Caco-2 (cell line): ENCODE results near the gene GTF2F1. TPM values are rescaled to one million over a fixed set of nuclear protein-coding genes. Genes with fewer than 3 reads are reported as not detected.
"Not testable (repeated sequence)": the region's sequence is repeated elsewhere in the genome, so short reads cannot be mapped to it uniquely, and the experiment has no call there.

Source experiments
- BruUV-seq: library from RNA; stranded (reverse); fragments of 400-500 nt; replicated peaks from 2 replicates; lab custom pipeline; 2021; lab: Mats Ljungman, UMichigan
- CTCF ChIA-PET: fragments of 300-600 bp; sonication (Branson Sonifier 250); formaldehyde crosslinking; loops from one replicate; lab custom pipeline; 2022; ENCODE audit warnings: antibody characterized with exemption; lab: Charles Lee
- POLR2A ChIA-PET: fragments of 300-600 bp; sonication (Branson Sonifier 250); formaldehyde crosslinking; loops from one replicate; lab custom pipeline; 2022; ENCODE audit warnings: antibody characterized with exemption; lab: Charles Lee
- DNase-seq, 2 experiments: peaks; one replicate each; pipeline versions ENCODE4 v3.0.0 to v3.0.0-alpha.2; 2020 to 2022
- H3K27me3 ChIP-seq: replicated peaks from 2 replicates; pipeline ENCODE4 v1.6.0; 2011; ENCODE audit warnings: low read length; ENCODE audit not compliant: control insufficient read depth, insufficient read depth
- H3K36me3 ChIP-seq: 2 replicates; pipeline ENCODE4 v1.5.1; 2011; ENCODE audit warnings: low read length; ENCODE audit not compliant: control insufficient read depth, insufficient read depth
- H3K4me1 ChIP-seq: fragments of 250-450 bp; sonication (Bioruptor Pico); 2 replicates; pipeline ENCODE4 v1.5.1; 2020; ENCODE audit warnings: mild to moderate bottlenecking
- H3K4me3 ChIP-seq: 2 replicates; pipeline ENCODE4 v1.5.1; 2011; ENCODE audit warnings: low read depth, mild to moderate bottlenecking, control low read depth, low read length
- H3K9me3 ChIP-seq: fragments of 250-450 bp; sonication (Bioruptor Pico); 2 replicates; pipeline ENCODE4 v1.5.1; 2020; ENCODE audit warnings: mild to moderate bottlenecking, moderate library complexity
- H3K27ac Mint-ChIP-seq: one replicate; pipeline ENCODE4 v1.8.0; 2022; ENCODE audit warnings: mixed read lengths; ENCODE audit not compliant: unreplicated experiment
- H3K27me3 Mint-ChIP-seq: one replicate; pipeline ENCODE4 v1.8.0; 2022; ENCODE audit warnings: mixed read lengths; ENCODE audit not compliant: insufficient read depth, unreplicated experiment
- H3K36me3 Mint-ChIP-seq: one replicate; pipeline ENCODE4 v1.8.0; 2022; ENCODE audit warnings: mild to moderate bottlenecking, mixed read lengths; ENCODE audit not compliant: insufficient read depth, unreplicated experiment
- H3K4me1 Mint-ChIP-seq: one replicate; pipeline ENCODE4 v1.8.0; 2022; ENCODE audit warnings: low read depth, mixed read lengths; ENCODE audit not compliant: unreplicated experiment
- H3K4me3 Mint-ChIP-seq: one replicate; pipeline ENCODE4 v1.8.0; 2022; ENCODE audit warnings: mild to moderate bottlenecking, moderate library complexity, mixed read lengths; ENCODE audit not compliant: unreplicated experiment
- H3K9me3 Mint-ChIP-seq: one replicate; pipeline ENCODE4 v1.8.0; 2022; ENCODE audit warnings: mixed read lengths; ENCODE audit not compliant: unreplicated experiment
- CTCF ChIP-seq, 2 experiments: fragments of 200-600 bp in 1 of 2; IDR thresholded peaks; 1 replicate in 1 of 2; 2 replicates in 1 of 2; pipeline versions ENCODE4 v1.5.1 to v1.8.0; 2011 to 2022; ENCODE audit warnings: antibody characterized with exemption in 1 of 2, control low read depth in 1 of 2, inconsistent platforms in 1 of 2, low read depth in 1 of 2, low read length in 1 of 2, mild to moderate bottlenecking in 1 of 2, moderate library complexity in 1 of 2; ENCODE audit not compliant: insufficient read depth in 1 of 2, severe bottlenecking in 1 of 2, unreplicated experiment in 1 of 2
- intact Hi-C: fragments of 100-400 bp; cut with micrococcal nuclease; formaldehyde crosslinking; loops from one replicate; pipeline ENCODE4 v1.10.0; 2022; ENCODE audit not compliant: unreplicated experiment
- total RNA-seq: library from RNA; stranded (reverse); gene quantifications from 2 replicates; pipeline ENCODE4 v1.2.3, GENCODE V29; 2022

GTF2F1 gene
- total RNA-seq, 1 experiment from 2014 or later = 77.4 TPM

GRCh38 chr19:6354098-6354674 is 38.8 kb downstream of the GTF2F1 start:
- Mint-ChIP-seq H3K4me3 (no peak overlapping the region), H3K36me3 (no peaks in the 10 kb centered on the region), H3K4me1 (no peaks in the 10 kb centered on the region), H3K9me3 (no peaks in the 10 kb centered on the region), H3K27me3 (no peaks in the 10 kb centered on the region), H3K27ac (no peak overlapping the region)
- intact Hi-C loops = no loop called here
- ChIA-PET CTCF (interaction anchor here (0.6 kb wide), 1 partner anchor 75 kb away, joined by 3 read pairs; no protein-coding TSS in a partner anchor), POLR2A (no interaction called here)
- no peak for DNase-seq
- Histone ChIP-seq H3K9me3 (no peaks in the 10 kb centered on the region), H3K4me3 (no peak overlapping the region), H3K27me3 (no peaks in the 10 kb centered on the region), H3K4me1 (no peaks in the 10 kb centered on the region), H3K36me3 (no peaks in the 10 kb centered on the region)
- BruUV-seq = no TSS peak
- TF ChIP-seq CTCF (IDR thresholded peaks at IDR 0.05; ENCODE audit: insufficient read depth in 1 of 2, low read depth in 1 of 2, low read length in 1 of 2, severe bottlenecking in 1 of 2, unreplicated experiment in 1 of 2) = peak; percentile 2 to 34

- H3K4me3 ChIP-seq = no peak overlapping the region
- intact Hi-C loops = no loop called here
- Mint-ChIP-seq H3K9me3 (no peaks in the 10 kb centered on the region), H3K27me3 (no peaks in the 10 kb centered on the region), H3K4me3 (no peak overlapping the region), H3K27ac (no peak overlapping the region), H3K4me1 (no peaks in the 10 kb centered on the region), H3K36me3 (no peaks in the 10 kb centered on the region)
- H3K27me3 ChIP-seq = no peaks in the 10 kb centered on the region
- no peak for DNase-seq
- H3K4me1 ChIP-seq = no peaks in the 10 kb centered on the region
- ChIA-PET POLR2A (no interaction called here), CTCF (interaction anchor here (0.6 kb wide), 1 partner anchor 583 kb away, joined by 11 read pairs; no protein-coding TSS in a partner anchor)
- no TSS peak for BruUV-seq
- no peaks in the 10 kb centered on the region for H3K36me3 ChIP-seq
- H3K9me3 ChIP-seq = no peaks in the 10 kb centered on the region
- TF ChIP-seq CTCF (IDR thresholded peaks at IDR 0.05; ENCODE audit: insufficient read depth in 1 of 2, low read depth in 1 of 2, low read length in 1 of 2, severe bottlenecking in 1 of 2, unreplicated experiment in 1 of 2) = no peak
Observed at GRCh38 chr19:6352381-6353165, 40.4 kb downstream of the GTF2F1 start.

- Mint-ChIP-seq H3K27me3 (no peaks in the 10 kb centered on the region), H3K27ac (no peak overlapping the region), H3K4me1 (no peaks in the 10 kb centered on the region), H3K9me3 (no peaks in the 10 kb centered on the region), H3K4me3 (no peak overlapping the region), H3K36me3 (no peaks in the 10 kb centered on the region)
- Histone ChIP-seq H3K36me3 (no peaks in the 10 kb centered on the region), H3K4me3 (no peak overlapping the region), H3K27me3 (no peaks in the 10 kb centered on the region), H3K9me3 (no peaks in the 10 kb centered on the region), H3K4me1 (no peaks in the 10 kb centered on the region)
- no peak for TF ChIP-seq CTCF (IDR thresholded peaks at IDR 0.05; ENCODE audit: insufficient read depth in 1 of 2, low read depth in 1 of 2, low read length in 1 of 2, severe bottlenecking in 1 of 2, unreplicated experiment in 1 of 2)
- no TSS peak for BruUV-seq
- no peak for DNase-seq
- ChIA-PET POLR2A (no interaction called here), CTCF (no interaction called here)
- intact Hi-C loops = no loop called here
Observed at GRCh38 chr19:6350688-6351087, 42.3 kb downstream of the GTF2F1 start.

- H3K4me1 ChIP-seq, DNase-seq, POLR2A ChIA-PET, intact Hi-C loops, H3K36me3 Mint-ChIP-seq, CTCF ChIA-PET, H3K4me1 Mint-ChIP-seq, H3K27me3 Mint-ChIP-seq, H3K4me3 Mint-ChIP-seq, H3K9me3 ChIP-seq, H3K9me3 Mint-ChIP-seq, H3K27ac Mint-ChIP-seq, H3K36me3 ChIP-seq, H3K27me3 ChIP-seq, H3K4me3 ChIP-seq, BruUV-seq: not testable (repeated sequence)
Observed at GRCh38 chr19:6349271-6349670, 43.7 kb downstream of the GTF2F1 start.
